IPS-15b (cell line): Measurements from ENCODE around the gene TANC1.

Experiments used
- H3K27me3 ChIP-seq: one replicate; pipeline ENCODE4 v1.6.1; 2013; ENCODE audit warnings: low read length; ENCODE audit not compliant: control insufficient read depth, insufficient read depth
- H3K36me3 ChIP-seq: one replicate; pipeline ENCODE4 v1.6.1; 2013; ENCODE audit warnings: low read length; ENCODE audit not compliant: control insufficient read depth, insufficient read depth
- H3K4me1 ChIP-seq: one replicate; pipeline ENCODE4 v1.6.1; 2013; ENCODE audit warnings: mild to moderate bottlenecking, low read length; ENCODE audit not compliant: control insufficient read depth, insufficient read depth
- H3K4me3 ChIP-seq: one replicate; pipeline ENCODE4 v1.5.1; 2013; ENCODE audit warnings: low read depth, low read length
- H3K9ac ChIP-seq: one replicate; pipeline ENCODE4 v1.6.1; 2013; ENCODE audit warnings: low read depth, mild to moderate bottlenecking, low read length
- H3K9me3 ChIP-seq: one replicate; pipeline ENCODE4 v1.6.1; 2013; ENCODE audit warnings: mild to moderate bottlenecking, low read length; ENCODE audit not compliant: control insufficient read depth, insufficient read depth

TANC1 gene

GRCh38 chr2:159070235-159070634, 101.8 kb downstream of the TANC1 start:
- peaks cover 2% of the 10 kb centered on the region for H3K4me1 ChIP-seq
- no peaks in the 10 kb centered on the region for H3K36me3 ChIP-seq
- no peak overlapping the region for H3K4me3 ChIP-seq
- H3K9ac ChIP-seq, result no peak overlapping the region
- no peaks in the 10 kb centered on the region for H3K9me3 ChIP-seq
- H3K27me3 ChIP-seq, result no peaks in the 10 kb centered on the region

- H3K36me3 ChIP-seq, result no peaks in the 10 kb centered on the region
- H3K9ac ChIP-seq, result no peak overlapping the region
- H3K9me3 ChIP-seq, result no peaks in the 10 kb centered on the region
- H3K4me1 ChIP-seq, result no peaks in the 10 kb centered on the region
- no peaks in the 10 kb centered on the region for H3K27me3 ChIP-seq
- H3K4me3 ChIP-seq, result no peak overlapping the region
Measured at GRCh38 chr2:159071190-159071915, 102.9 kb downstream of the TANC1 start.

- no peaks in the 10 kb centered on the region for H3K27me3 ChIP-seq
- no peak overlapping the region for H3K4me3 ChIP-seq
- H3K9me3 ChIP-seq, result no peaks in the 10 kb centered on the region
- no peaks in the 10 kb centered on the region for H3K36me3 ChIP-seq
- H3K4me1 ChIP-seq, result no peaks in the 10 kb centered on the region
- no peak overlapping the region for H3K9ac ChIP-seq
Measured at GRCh38 chr2:159072795-159073194, 104.4 kb downstream of the TANC1 start.

- Histone ChIP-seq H3K36me3 (no peaks in the 10 kb centered on the region), H3K9me3 (no peaks in the 10 kb centered on the region), H3K4me1 (no peaks in the 10 kb centered on the region), H3K9ac (no peak overlapping the region), H3K4me3 (no peak overlapping the region), H3K27me3 (no peaks in the 10 kb centered on the region)
Measured at GRCh38 chr2:159073256-159073655, 104.8 kb downstream of the TANC1 start.

- Histone ChIP-seq H3K9me3 (no peaks in the 10 kb centered on the region), H3K27me3 (no peaks in the 10 kb centered on the region), H3K9ac (no peak overlapping the region), H3K4me1 (no peaks in the 10 kb centered on the region), H3K36me3 (no peaks in the 10 kb centered on the region), H3K4me3 (no peak overlapping the region)
Measured at GRCh38 chr2:159074605-159075004, 106.2 kb downstream of the TANC1 start.

GRCh38 chr2:159075727-159076126, 107.3 kb downstream of the TANC1 start:
- Histone ChIP-seq H3K4me1 (no peaks in the 10 kb centered on the region), H3K27me3 (no peaks in the 10 kb centered on the region), H3K4me3 (no peak overlapping the region), H3K36me3 (no peaks in the 10 kb centered on the region), H3K9me3 (no peaks in the 10 kb centered on the region), H3K9ac (no peak overlapping the region)

GRCh38 chr2:159076241-159076640, 107.8 kb downstream of the TANC1 start:
- H3K4me1 ChIP-seq, result no peaks in the 10 kb centered on the region
- H3K9ac ChIP-seq, result no peak overlapping the region
- no peaks in the 10 kb centered on the region for H3K36me3 ChIP-seq
- no peak overlapping the region for H3K4me3 ChIP-seq
- H3K27me3 ChIP-seq, result no peaks in the 10 kb centered on the region
- no peaks in the 10 kb centered on the region for H3K9me3 ChIP-seq

- Histone ChIP-seq H3K9me3 (no peaks in the 10 kb centered on the region), H3K36me3 (no peaks in the 10 kb centered on the region), H3K9ac (no peak overlapping the region), H3K4me1 (no peaks in the 10 kb centered on the region), H3K4me3 (no peak overlapping the region), H3K27me3 (no peaks in the 10 kb centered on the region)
Measured at GRCh38 chr2:159077869-159078268, 109.4 kb downstream of the TANC1 start.

- no peaks in the 10 kb centered on the region for H3K36me3 ChIP-seq
- H3K27me3 ChIP-seq, result no peaks in the 10 kb centered on the region
- H3K4me3 ChIP-seq, result no peak overlapping the region
- H3K4me1 ChIP-seq, result no peaks in the 10 kb centered on the region
- H3K9me3 ChIP-seq, result no peaks in the 10 kb centered on the region
- H3K9ac ChIP-seq, result no peak overlapping the region
Measured at GRCh38 chr2:159078443-159078842, 110.0 kb downstream of the TANC1 start.

GRCh38 chr2:159080641-159081040, 112.2 kb downstream of the TANC1 start:
- Histone ChIP-seq H3K9me3 (no peaks in the 10 kb centered on the region), H3K4me3 (no peak overlapping the region), H3K4me1 (no peaks in the 10 kb centered on the region), H3K9ac (no peak overlapping the region), H3K36me3 (no peaks in the 10 kb centered on the region), H3K27me3 (no peaks in the 10 kb centered on the region)

GRCh38 chr2:159082119-159082518, 113.7 kb downstream of the TANC1 start:
- Histone ChIP-seq H3K4me1 (no peaks in the 10 kb centered on the region), H3K9ac (no peak overlapping the region), H3K4me3 (no peak overlapping the region), H3K27me3 (no peaks in the 10 kb centered on the region), H3K9me3 (no peaks in the 10 kb centered on the region), H3K36me3 (no peaks in the 10 kb centered on the region)

GRCh38 chr2:159084384-159085370, 116.2 kb downstream of the TANC1 start:
- H3K4me1 ChIP-seq, result no peaks in the 10 kb centered on the region
- no peaks in the 10 kb centered on the region for H3K27me3 ChIP-seq
- H3K4me3 ChIP-seq, result no peak overlapping the region
- H3K9me3 ChIP-seq, result no peaks in the 10 kb centered on the region
- H3K36me3 ChIP-seq, result no peaks in the 10 kb centered on the region
- no peak overlapping the region for H3K9ac ChIP-seq
